Epithelial cell of proximal tubule (primary cell): ENCODE results near the gene KIF4A. TPM values are rescaled to one million over a fixed set of nuclear protein-coding genes. Genes with fewer than 3 reads are reported as not detected.
"Not testable (repeated sequence)": the region's sequence is repeated elsewhere in the genome, so short reads cannot be mapped to it uniquely, and the experiment has no call there.

Experiments
- DNase-seq: peaks from one replicate; pipeline ENCODE4 v3.0.0-alpha.2; 2011; ENCODE audit warnings: low read depth
- H3K4me3 ChIP-seq: 2 replicates; pipeline ENCODE4 v1.5.1; 2011; ENCODE audit warnings: low read depth, mild to moderate bottlenecking, low read length
- total RNA-seq: library from RNA; depleted of rRNA; stranded (reverse); fragments of >200 nt; gene quantifications from 2 replicates; pipeline ENCODE4 v1.2.3, GENCODE V29; 2015
- TF ChIP-seq, protein P1 (sequence below): conservative IDR thresholded peaks from 2 replicates; pipeline ENCODE4 v1.5.1; 2012; ENCODE audit warnings: low read depth, mild to moderate bottlenecking, low read length

The KIF4A gene
- total RNA-seq, 1 donor from 2014 or later = 26.8 TPM

DNA sequence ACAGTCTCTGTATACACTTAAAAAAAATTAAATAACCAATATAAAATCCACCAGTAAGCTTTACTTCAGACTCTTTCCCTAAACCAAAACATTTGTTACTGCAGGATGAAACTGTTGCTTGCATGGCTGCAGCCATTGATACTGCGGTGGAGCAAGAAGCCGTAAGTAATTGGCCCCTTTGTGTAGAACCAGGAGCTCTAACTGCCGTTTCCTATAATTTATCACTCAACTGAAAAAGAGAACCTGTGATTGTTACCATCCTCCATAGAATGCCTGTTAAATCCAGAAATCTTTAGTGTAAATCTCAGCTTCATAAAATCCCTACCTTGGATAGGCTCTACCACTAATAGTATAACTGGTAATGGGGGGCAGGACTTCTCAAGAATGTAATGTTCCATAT, 62.6 kb downstream of the KIF4A start:
- TF ChIP-seq, protein P1, sequence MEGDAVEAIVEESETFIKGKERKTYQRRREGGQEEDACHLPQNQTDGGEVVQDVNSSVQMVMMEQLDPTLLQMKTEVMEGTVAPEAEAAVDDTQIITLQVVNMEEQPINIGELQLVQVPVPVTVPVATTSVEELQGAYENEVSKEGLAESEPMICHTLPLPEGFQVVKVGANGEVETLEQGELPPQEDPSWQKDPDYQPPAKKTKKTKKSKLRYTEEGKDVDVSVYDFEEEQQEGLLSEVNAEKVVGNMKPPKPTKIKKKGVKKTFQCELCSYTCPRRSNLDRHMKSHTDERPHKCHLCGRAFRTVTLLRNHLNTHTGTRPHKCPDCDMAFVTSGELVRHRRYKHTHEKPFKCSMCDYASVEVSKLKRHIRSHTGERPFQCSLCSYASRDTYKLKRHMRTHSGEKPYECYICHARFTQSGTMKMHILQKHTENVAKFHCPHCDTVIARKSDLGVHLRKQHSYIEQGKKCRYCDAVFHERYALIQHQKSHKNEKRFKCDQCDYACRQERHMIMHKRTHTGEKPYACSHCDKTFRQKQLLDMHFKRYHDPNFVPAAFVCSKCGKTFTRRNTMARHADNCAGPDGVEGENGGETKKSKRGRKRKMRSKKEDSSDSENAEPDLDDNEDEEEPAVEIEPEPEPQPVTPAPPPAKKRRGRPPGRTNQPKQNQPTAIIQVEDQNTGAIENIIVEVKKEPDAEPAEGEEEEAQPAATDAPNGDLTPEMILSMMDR = no peak
- DNase-seq = no peak
- no peak overlapping the region for H3K4me3 ChIP-seq

DNA sequence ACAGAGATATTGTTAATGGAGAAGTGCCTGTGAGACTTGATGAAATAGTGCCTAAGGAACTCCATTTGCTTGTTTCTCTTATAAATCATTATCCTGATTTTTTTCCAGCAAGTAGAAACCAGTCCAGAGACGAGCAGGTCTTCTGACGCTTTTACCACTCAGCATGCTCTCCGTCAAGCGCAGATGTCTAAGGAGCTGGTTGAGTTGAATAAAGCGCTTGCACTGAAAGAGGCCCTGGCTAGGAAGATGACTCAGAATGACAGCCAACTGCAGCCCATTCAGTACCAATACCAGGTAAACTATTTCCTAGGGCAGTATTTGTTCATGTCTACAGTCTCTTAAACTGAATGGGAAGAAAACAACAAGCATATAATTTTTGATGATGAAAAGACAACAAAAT, 63.6 kb downstream of the KIF4A start:
- TF ChIP-seq, protein P1 = no peak
- H3K4me3 ChIP-seq = no peak overlapping the region
- no peak for DNase-seq

DNA sequence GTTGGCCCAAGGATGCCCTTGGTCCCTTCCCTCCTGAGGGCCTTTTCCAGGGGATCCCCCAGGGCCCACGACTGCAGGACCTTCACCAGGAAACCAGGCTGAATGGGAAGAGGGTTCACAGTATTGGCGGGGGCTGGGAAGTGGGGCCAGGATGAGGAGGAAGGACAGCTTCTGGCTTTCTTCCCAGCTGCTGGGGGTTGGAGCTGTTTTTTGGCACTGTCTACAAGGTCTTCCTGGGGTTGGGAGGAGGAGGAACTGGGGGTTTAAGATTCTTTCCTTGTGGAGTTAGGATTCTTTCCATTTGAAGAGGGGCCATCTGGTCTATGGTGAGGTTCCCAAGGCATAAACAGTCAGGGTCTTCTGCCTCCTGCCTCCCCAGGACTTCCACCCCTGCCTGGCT, 64.8 kb downstream of the KIF4A start:
- no peak for DNase-seq
- TF ChIP-seq, protein P1 = no peak
- H3K4me3 ChIP-seq = no peak overlapping the region

DNA sequence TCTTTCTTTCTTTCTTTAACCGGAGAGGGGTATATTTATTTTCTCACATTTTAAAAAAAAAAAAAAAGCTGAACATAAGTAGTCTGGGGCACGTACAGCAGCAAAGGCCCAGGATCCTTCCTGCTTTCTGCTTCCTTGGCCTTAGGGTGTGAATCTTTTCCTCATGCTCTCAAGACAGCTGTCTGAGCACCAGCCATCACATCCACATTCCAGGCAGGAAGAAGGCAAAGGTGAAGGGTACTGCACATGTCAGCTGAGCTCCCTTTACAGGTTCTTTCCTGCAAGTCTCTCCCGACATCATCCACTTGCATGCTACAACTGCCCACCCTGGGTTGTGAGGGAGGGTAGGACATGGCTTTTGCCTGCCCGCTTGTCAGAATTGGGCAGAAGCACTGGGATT, 69.6 kb downstream of the KIF4A start:
- DNase-seq = no peak
- TF ChIP-seq, protein P1 = no peak
- H3K4me3 ChIP-seq = no peak overlapping the region

DNA sequence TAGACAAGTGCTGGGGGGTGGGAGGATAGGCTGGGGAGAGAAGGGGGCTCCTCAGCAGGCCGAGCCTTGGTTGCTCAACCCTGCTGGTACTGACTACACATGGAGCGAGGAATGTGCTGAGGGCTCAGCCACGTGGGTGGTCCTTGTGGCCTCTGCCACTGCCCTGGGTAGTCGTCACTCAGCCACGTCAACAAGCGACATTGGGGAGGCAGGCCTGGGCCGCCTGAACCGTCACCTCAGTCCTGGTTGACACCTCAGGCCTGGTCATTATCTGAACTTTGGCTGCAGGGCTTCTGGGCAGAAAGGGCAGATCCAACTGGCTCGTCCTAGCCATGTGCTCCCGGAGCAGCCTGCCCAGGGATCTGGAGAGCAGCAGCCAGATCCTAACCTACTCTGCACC, 70.5 kb downstream of the KIF4A start:
- DNase-seq = no peak
- H3K4me3 ChIP-seq = no peak overlapping the region
- TF ChIP-seq, protein P1 = no peak

DNA sequence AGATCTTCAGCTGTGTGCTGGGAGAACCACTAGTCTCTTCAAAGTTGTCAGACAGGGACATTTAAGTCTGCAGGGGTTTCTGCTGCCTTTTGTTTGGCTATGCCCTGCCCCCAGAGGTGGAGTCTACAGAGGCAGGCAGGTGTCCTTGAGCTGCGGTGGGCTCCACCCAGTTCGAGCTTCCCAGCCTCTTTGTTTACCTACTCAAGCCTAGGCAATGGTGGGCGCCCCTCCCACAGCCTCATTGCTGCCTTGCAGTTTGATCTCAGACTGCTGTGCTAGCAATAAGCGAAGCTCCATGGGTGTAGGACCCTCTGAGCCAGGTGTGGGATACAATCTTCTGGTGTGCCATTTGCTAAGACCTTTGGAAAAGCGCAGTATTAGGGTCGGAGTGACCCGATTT, 78.8 kb downstream of the KIF4A start:
- not testable (repeated sequence) for H3K4me3 ChIP-seq, DNase-seq

DNA sequence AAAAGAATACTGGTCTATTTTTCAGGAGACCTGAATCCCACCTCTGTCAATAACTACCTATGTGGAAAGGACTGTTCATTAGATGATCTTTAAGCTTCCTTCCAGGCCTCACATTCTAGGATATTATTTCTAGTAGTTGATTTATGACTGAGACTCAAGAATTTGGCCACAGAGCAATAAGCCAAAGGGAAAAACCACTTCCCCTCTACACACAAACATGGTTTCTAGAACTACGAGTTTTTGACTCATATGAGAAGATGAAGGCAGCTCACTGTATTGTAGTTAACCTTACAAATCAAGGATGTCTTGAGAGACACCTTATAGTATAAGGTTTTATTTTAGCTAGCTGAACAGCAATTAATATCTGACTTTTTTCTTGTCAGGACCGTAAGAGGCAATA, 96.3 kb downstream of the KIF4A start:
- no peak for DNase-seq
- H3K4me3 ChIP-seq = no peak overlapping the region
- TF ChIP-seq, protein P1 = no peak

DNA sequence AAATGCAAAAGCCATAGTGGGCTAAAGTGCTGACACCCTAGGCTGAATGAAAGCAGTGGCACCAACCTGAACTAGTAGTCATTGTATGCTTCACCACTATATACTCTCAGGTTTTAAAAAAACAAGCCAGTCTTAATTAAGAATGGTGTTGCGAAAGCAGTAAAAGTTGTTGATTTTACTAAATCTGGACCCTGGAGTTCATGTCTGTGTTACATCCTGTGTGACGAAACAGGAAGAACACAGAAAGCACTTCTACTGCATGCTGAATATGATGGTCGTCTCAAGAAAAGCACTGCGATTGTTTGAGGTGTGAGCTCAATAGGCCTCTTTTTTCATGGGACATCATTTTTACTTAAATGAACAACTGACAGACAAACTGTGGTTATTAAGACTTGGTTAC, 109.0 kb downstream of the KIF4A start:
- H3K4me3 ChIP-seq = no peak overlapping the region
- DNase-seq = no peak
- TF ChIP-seq, protein P1 = no peak

DNA sequence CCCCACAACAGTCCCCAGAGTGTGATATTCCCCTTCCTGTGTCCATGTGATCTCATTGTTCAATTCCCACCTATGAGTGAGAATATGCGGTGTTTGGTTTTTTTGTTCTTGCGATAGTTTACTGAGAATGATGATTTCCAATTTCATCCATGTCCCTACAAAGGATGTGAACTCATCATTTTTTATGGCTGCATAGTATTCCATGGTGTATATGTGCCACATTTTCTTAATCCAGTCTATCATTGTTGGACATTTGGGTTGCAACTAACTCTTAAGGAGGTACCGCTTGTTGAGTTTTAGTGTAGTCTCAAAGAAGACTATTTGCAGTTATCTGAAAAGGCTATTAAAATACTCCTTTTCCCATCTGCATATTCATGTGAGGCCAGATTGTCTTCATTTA, 110.3 kb downstream of the KIF4A start:
- not testable (repeated sequence) for H3K4me3 ChIP-seq, DNase-seq
